GM21526 (cell line): Measurements from ENCODE around the gene CREB5.

Experiments used
- ATAC-seq: cut with Tn5 transposase; IDR thresholded peaks from one replicate; pipeline ENCODE4 v1.9.1; 2021; ENCODE audit warnings: moderate library complexity; ENCODE audit not compliant: unreplicated experiment, low FRiP score

CREB5 gene

DNA sequence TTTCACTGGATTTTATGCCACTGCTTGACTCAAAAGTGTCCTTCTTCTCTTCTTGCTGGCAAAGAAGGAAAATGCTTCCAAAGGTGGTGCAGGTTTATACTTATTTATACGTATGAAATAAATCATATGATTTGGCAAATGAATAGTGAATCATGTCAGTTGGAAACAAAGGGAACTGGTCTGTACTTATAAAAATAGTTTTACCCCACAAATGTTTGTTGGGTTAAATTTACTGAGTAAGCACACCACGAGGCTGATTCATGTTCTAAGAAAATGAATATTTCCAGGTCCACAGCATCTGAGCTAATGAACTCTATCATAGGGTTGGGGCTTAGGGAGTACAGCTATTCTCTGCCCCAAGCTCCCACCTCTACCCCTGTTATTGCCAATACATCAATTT lies 313.6 kb downstream of the CREB5 start:
- ATAC-seq = no peak

DNA sequence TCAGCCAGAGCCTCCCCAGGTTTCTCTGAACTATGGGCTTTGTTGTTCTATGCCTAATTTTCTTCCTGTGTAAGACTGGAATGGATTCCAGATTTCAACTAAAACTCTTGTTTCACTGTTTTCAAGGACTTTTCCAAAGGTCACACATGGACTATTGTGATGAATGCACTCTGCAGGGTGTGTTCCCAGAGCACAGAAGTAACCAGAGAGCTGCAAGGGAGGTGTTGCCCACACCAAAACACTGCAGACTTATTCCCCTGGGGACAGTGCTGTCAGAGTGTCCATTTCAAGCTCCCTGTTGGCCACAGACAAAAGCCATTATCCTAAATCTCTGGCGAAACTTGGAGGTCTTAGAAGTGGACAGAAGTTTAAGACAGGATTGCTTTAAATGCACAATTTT lies 314.2 kb downstream of the CREB5 start:
- ATAC-seq = no peak

DNA sequence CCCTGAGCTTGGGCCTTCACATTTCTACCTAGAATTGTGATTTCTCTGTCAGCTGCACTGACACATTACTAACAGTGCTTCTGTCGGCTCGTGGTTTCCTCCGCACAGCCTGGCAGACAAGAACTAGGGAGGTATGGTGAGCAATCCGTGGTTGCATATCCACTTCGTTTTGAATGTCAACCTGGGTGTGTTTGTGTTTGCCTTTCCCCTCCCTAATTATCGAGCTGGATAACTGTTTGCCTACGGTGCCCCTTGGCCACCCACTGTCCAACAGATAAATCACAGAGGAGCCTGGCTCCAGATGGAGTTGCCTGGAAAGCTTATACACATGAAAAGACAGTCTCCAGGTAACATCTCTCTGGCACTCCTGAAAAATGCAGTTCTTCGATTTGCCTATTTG lies 317.0 kb downstream of the CREB5 start:
- no peak for ATAC-seq

DNA sequence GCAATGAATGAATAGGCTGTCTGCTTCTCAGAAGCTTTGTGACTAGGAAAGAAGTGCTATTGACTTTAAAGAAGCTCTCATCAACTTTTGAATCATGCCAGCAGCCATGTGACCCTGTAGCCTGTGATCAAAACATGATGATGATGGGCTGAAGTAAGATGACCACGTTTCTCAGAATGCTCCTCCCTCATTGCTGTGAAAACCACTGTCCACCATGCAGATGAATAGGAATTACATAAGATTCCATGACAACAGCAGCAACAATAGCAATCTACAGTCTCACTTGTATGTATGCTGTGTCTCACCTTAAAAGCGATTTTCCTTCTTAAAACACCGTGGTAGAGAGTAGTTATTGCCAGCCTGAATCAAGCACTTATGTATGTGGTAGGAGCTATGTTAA lies 317.4 kb downstream of the CREB5 start:
- ATAC-seq = no peak

DNA sequence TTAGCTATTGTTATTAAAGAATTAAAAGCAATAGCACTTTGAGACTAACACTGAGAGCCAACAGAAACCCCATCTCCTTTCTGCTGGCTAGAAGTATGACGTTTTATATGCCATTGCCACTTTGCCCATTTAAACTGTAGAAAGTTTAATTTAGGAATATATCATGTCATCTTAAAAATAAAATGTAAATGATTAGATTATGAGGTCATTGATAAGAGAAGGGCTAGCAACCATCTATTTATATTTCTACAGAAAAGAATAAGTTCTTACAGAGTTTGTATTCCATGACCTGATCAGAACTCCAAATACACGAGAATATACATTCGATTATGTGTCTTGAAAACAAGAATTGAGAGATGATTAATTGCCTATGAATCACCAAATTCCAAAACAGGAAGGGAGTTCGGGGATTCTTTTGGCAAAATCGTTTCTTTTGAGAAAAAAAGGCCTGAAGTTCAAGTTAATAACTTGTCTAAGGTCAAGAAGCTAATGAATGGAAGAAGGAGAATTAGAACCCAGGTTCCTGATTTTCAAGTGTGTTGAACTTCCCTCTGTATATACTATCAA lies 318.9 kb downstream of the CREB5 start:
- ATAC-seq = no peak

DNA sequence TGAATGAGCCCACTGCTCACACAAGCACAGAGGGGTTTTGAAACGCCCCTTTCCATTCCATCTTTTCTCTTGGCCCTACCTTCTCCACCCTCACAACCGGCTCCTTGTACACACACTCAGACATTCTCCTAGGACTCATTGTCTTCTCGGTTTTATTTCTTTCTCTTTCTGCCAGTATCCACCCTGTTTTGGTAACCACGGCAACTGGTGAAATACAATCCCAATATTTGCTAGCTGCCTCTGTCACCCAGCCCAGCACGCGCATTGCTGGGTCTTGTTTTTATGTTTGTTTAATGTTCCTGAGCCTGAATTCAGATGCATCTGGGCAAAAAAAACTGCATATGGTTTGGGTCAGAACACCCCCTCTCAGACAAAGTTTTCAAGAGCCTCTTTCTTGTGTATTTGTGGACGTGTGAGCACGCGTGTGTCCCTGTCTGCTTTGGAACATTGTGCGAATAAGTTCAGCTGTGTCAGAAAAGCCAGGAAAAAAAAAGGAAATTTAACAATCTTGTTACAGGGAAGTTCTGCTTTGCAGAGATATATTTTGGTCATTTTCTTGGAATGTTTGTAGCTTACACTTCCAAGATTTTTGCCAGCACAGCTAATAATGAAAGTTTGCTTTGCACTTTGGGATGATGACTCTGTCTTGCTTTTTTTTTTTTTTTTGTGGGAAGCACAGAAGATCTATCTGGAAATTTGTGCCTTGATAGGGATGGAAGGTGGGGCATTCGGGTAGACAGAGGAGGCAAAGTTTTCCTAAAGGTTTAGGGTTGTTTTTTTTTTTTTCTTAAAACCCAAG lies 320.0 kb downstream of the CREB5 start:
- no peak for ATAC-seq

DNA sequence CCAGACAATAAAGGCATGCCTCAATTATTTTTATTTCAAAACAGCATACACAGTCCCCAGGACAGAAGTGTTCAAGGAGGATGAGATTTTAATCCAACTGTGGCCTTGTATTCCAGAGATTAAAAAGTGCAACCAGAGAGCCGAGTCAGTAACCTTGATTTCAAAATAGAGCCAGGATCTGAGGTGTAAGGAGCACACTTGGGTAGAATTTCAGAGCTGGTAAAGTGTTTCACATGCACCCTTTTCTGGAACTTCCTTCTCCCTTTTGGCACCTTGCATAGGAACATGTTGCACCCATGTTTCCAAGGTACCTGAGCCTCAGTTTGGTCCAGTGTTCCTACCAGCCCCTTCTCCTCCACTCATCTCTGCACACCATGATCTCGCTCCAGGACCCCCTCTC lies 320.7 kb downstream of the CREB5 start:
- ATAC-seq = no peak

DNA sequence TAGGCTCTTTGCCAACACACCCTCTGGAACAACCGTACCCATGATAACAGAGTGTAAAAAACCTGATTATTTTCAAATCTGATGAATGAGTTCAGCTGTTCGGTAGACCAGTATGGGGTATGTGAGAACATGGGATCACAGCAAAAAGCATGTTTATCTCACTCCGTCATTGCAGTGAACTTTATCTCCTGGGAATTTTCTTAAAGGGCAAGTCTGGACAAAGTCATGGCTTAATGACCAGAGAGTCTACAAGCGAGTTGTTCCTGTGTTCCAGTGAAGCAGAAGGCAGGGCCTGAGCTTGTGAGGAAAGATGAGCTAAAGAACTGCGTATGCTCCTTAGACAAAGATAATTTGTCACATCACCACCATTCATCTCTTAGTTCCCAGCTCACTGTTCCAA lies 326.1 kb downstream of the CREB5 start:
- no peak for ATAC-seq

DNA sequence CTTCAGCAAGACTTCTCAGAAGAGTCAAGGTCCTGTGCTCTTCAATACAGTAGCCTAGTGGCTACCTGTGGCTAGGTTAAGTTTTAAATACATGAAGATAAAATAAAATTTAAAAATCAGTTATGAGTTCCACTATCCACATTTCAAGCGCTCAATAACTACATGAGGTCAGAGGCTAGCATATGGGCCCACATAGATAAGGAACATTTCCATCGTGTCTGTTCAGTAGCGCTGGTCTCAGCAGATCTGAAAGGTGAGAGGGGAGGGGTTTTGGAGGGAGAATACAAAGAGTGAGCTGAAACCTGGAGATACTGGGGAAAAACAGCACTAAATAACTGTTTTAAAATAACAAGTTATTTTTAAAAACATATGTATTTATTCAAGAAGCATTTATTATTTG lies 326.8 kb downstream of the CREB5 start:
- ATAC-seq = no peak

DNA sequence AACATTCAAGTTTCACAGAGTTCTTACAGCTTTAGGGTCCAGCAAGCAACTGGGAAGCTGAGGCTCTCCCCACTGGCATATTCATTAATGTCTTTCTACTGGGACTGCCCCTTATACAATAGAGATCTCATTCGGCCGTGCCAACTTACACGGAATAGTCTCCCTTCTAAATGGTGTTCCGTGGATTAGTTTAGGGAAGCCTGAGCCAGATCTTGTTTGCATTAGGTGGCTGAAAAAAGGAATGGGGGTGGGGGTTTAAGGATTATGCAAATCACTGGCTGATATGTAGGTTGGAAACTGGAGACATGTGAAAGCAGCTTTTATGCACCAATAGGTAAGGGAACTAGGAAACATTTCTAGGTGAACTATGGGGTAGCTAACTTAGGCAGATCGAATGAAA lies 327.5 kb downstream of the CREB5 start:
- ATAC-seq = no peak

DNA sequence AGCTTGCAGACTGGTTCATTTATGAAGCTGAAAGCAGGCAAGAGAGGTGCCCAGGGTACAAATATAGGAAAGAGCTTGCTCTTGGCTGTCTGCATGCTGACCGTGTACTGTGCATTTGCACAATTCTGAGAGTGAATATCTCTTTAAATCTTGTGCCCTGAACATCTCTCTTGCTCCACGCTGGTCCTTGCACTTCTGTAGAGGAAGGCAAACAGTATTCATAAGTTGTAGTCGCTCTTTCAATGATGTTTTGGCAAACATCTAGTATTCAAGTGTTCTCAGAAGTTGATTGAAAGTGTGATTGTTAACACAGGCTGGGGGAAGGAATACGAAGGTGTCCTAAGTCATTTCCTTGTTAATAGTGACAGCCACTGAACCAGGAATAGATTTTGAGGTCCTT lies 332.6 kb downstream of the CREB5 start:
- no peak for ATAC-seq

DNA sequence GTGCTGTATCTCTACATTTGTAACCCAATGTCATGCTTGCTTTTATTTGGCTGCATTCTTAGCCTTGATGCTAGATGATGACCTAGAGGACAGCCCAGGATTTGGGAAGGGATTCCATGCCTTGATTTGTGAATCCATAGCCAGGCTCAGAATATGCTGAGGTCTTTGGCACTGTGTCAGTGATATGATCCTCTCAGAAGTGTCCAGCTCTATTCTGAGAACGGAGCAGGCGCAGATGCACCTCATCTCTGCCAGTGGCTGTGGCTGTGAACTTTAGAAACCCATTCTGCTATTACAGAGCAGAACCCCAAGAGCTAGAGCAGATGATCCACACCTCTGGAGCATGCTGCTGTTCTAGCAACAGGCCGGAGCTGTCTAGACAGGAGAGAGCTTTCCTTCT lies 333.0 kb downstream of the CREB5 start:
- no peak for ATAC-seq

DNA sequence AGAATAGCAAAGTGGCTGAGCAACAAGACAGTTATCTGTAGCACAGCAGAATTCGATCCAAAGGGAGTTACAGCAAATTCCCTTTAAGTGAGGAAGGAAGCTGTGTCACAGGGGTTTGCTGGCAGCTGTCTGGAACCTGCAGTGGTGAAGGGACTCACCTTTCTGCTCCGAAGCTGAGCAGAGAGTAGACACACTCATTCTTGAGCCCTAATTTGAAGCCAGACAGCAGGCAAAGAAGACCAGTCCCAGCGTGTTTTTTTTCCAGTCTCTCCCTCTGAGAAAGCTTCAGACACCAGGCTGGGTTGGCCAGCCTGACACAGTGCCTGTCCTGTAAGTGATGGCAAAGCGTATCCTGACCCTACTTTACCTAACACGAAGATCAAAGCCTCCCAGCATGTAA lies 335.1 kb downstream of the CREB5 start:
- ATAC-seq = no peak

DNA sequence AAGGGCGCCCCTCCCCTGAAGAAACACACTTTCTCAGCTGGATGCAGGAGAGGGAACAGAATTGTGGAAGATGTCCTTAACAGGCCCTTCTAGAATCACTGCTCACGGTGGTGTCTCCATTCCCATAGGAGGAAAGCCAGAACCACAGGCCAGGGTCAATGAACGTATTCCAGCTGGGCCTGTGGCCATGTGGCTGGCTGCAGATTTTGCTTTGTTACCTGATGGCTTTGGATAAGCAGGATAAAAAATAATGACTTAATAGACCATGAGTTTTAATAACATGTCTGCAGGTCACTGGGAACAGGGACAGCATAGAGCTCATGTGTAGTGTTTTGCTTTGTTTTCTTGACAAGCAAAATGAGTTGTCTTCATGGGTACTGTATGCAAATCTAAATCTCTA lies 335.5 kb downstream of the CREB5 start:
- ATAC-seq = no peak

DNA sequence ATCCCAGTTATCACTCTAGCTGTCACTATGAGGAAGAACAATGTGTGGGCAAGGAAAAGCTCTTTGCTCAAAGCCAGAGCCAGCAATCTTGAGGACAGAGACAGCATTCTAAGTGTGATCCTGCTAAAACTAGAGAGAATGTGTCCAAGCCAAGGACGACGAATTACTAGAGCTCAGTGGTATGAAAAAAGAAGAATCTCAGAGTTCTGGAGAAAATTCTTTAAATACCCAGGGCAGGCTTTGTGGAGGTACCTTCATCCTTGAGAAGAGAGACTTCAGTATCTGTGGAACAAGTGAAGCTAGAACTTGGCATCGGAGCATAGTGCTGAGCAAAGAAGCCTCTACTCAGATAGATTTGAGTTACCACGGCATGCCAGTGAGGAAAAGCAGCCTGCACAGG lies 336.0 kb downstream of the CREB5 start:
- no peak for ATAC-seq

DNA sequence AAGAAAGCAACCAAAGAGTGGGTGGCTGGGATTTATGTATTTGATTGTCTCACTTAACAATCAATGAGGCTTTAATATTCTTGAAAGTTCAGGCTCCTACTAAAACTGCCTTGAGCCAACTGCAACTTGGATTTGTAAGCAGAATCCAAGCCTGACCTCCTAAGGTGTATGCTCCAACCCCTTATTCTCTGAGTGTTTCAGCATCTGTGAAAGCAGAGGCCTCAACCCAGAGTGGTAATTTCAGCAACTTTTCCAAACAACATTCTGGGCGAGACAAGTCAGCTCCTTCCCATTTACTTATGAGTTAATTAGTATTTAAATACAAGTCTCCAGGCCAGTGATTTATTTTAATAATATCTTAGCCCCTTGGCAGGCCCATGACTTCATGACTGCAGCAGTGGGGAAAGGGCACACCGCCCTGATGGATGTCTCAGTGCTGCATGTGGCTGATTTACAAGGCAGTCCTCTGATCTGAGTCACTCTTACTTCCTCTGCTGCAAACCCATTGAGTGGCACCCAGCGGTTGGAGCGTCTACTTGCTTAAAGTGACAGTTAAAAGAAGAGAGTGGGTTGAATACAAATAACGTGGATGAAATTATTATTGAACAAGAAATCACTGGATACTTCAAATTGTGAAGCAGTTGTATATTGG lies 336.7 kb downstream of the CREB5 start:
- no peak for ATAC-seq

DNA sequence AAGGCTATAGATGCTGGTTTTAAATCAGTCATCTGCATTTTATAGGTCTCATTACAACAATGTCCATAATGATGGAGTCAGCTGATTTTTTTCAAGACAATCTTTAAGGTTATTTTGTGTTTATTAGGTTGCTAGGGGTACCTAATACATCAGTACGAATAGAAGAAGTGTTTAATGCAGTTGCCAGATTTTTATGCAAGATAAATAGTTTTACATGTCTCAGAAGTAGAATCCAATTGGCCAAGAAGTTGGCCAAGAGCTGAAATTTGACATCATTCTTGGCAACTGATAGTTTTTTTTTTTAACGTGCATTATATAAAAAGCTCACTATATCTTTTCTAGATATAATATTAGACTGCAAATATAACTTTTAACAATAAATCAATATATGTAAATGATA lies 337.3 kb downstream of the CREB5 start:
- ATAC-seq = no peak

DNA sequence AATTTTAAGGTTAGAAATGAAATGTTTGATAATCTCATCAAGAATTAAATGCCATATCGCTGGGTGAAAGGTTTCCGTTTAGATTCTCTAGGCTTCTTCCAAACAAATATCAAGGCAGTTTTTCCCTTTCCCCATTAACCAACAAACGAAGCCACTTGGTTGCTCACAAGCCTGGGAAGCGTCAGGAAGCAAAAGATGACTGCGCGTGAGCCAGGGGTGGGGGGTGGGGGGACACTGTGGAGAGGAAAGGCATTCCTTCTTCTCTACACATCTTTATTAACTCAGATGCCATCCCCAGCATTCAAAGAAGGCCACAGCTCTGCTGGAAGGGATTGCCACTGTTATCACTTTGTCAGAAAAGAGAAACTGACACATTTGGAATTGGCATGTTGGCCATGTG lies 338.7 kb downstream of the CREB5 start:
- ATAC-seq = no peak

DNA sequence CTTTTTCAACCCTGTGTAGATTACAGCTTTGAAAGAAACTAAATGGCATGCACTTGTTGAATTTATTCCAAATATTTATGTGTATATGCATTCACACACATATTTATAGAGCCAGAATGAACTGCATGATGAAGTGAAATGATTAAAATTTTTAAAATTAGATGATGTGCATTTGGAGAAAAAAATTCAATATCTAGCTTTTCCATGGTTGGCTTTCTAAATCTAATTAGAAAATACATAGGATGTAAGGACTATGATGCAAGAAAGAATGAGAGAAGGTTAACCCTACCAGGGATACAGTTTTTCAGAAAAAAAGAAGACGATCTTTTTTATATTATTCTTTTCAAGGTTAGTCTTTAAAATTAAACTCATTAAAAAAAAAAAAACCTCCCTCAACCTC lies 341.3 kb downstream of the CREB5 start:
- no peak for ATAC-seq

DNA sequence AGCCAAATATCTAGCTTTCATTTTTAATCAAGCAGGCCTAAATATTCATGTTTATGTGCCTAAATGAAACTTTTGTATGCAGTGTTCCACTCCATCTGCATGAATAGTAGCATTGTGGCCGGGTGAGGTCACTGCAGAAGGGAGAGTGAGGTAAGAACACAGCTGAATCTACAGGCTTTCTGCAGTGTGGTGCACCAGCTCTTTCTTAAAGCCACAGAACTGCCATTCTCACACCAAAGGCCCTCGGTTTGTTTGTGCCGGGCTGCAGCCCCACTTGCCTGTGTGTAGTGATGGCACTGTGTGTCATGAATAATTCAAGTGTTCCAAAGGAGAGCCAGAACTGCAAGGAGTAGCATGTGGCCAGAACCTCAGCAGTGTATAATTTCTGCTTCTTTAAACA lies 341.7 kb downstream of the CREB5 start:
- ATAC-seq = no peak

DNA sequence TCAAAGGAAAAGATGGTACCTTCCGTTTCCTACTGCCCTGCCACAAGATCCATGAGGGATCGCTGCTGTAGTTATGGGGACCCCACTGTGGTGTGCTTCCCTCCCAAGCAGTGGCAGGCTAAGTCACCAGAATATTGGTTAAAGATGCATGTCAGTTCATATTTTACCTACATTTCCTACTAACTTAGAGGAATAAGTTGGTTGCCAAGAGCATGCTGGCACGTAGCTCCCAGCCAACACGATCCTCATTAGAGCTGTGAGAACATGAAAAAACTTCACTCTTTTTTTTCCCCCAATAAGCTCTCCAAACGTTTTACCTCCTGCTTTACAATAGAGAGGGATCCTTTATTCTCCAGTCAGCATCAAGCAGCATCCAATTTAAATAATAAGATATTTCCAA lies 342.1 kb downstream of the CREB5 start:
- no peak for ATAC-seq

DNA sequence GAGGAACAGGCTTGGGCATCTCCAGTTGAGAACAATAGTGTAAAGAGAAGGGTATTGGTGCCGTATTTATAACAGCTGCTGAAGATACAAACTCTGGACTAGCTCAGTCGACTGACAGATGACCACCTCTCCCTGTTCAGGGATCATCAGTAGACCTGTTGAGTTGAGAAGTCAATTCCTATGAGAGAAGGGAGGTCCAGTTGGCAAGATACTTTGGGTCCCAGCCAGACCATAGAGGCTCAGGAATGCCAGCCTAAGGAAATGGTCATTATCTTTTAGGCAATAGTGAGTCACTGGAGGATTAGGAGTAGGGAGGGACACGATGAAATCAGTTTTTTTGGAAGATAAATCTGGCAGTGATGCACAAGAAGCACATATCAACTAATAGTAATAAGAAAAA lies 342.9 kb downstream of the CREB5 start:
- no peak for ATAC-seq
